ENCODE data around the gene BLVRA.
"Not testable (repeated sequence)": the region's sequence is repeated elsewhere in the genome, so short reads cannot be mapped to it uniquely, and the experiment has no call there.

DNA sequence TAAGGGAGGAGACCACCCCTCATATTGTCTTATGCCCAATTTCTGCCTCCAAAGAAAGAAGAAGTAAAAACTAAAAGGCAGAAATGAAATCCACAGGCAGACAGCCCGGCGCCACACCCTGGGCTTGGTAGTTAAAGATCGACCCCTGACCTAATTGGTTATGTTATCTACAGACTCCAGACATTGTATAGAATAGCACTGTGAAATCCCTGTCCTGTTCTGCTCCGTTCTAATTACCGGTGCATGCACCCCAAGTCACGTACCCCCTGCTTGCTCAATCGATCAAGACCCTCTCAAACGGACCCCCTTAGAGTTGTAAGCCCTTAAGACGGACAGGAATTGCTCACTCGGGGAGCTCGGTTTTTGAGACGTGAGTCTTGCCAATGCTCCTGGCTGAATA is 66.0 kb downstream of the BLVRA start:
- TF ChIP-seq, protein P1, sequence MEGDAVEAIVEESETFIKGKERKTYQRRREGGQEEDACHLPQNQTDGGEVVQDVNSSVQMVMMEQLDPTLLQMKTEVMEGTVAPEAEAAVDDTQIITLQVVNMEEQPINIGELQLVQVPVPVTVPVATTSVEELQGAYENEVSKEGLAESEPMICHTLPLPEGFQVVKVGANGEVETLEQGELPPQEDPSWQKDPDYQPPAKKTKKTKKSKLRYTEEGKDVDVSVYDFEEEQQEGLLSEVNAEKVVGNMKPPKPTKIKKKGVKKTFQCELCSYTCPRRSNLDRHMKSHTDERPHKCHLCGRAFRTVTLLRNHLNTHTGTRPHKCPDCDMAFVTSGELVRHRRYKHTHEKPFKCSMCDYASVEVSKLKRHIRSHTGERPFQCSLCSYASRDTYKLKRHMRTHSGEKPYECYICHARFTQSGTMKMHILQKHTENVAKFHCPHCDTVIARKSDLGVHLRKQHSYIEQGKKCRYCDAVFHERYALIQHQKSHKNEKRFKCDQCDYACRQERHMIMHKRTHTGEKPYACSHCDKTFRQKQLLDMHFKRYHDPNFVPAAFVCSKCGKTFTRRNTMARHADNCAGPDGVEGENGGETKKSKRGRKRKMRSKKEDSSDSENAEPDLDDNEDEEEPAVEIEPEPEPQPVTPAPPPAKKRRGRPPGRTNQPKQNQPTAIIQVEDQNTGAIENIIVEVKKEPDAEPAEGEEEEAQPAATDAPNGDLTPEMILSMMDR (IDR thresholded peaks at IDR 0.05) = not testable (repeated sequence)
- TF ChIP-seq POLR2A (IDR thresholded peaks at IDR 0.05) = not testable (repeated sequence)

Measured in lower leg skin (tissue), 3 donors.